ENCODE results near the gene TEDC2.
"Not testable (repeated sequence)": the region's sequence is repeated elsewhere in the genome, so short reads cannot be mapped to it uniquely, and the experiment has no call there.

The TEDC2 gene

GRCh38 chr16:2478279-2478678 lies 18.4 kb downstream of the TEDC2 start:
- no peak for ATAC-seq

GRCh38 chr16:2479996-2480395 lies 20.1 kb downstream of the TEDC2 start:
- ATAC-seq: not testable (repeated sequence)

- no peak for ATAC-seq
Measured at GRCh38 chr16:2480948-2481347, 21.0 kb downstream of the TEDC2 start.

- no peak for ATAC-seq
Measured at GRCh38 chr16:2481676-2482075, 21.8 kb downstream of the TEDC2 start.

- ATAC-seq: no peak
Measured at GRCh38 chr16:2482249-2482648, 22.3 kb downstream of the TEDC2 start.

GRCh38 chr16:2482708-2483534 lies 23.0 kb downstream of the TEDC2 start:
- no peak for ATAC-seq

GRCh38 chr16:2483939-2484897 lies 24.3 kb downstream of the TEDC2 start:
- no peak for ATAC-seq

- ATAC-seq: no peak
Measured at GRCh38 chr16:2484898-2485508, 25.1 kb downstream of the TEDC2 start.

GRCh38 chr16:2485811-2486507 lies 26.1 kb downstream of the TEDC2 start:
- no peak for ATAC-seq

GRCh38 chr16:2486645-2487516 lies 27.0 kb downstream of the TEDC2 start:
- peak; percentile 93 to 96 for ATAC-seq

- ATAC-seq: no peak
Measured at GRCh38 chr16:2487517-2487842, 27.6 kb downstream of the TEDC2 start.

GRCh38 chr16:2487903-2488531 lies 28.1 kb downstream of the TEDC2 start:
- ATAC-seq: no peak

GRCh38 chr16:2489581-2489980 lies 29.7 kb downstream of the TEDC2 start:
- ATAC-seq: no peak

- ATAC-seq: no peak
Measured at GRCh38 chr16:2490190-2491105, 30.5 kb downstream of the TEDC2 start.

- ATAC-seq: no peak
Measured at GRCh38 chr16:2492292-2492691, 32.4 kb downstream of the TEDC2 start.

GRCh38 chr16:2493605-2494004 lies 33.7 kb downstream of the TEDC2 start:
- no peak for ATAC-seq

- no peak for ATAC-seq
Measured at GRCh38 chr16:2494616-2495015, 34.7 kb downstream of the TEDC2 start.

- no peak for ATAC-seq
Measured at GRCh38 chr16:2495041-2495440, 35.1 kb downstream of the TEDC2 start.

- ATAC-seq: no peak
Measured at GRCh38 chr16:2496223-2497115, 36.6 kb downstream of the TEDC2 start.

Measured in activated CD4-positive, CD25-positive, alpha-beta regulatory T cell treated with anti-CD3 and anti-CD28 coated beads, Interleukin-2, amount 50 U/mL, for 24 hours (primary cell).